HepG2 (cell line): Measurements from ENCODE around the gene CHST6. TPM values are rescaled to one million over a fixed set of nuclear protein-coding genes. Genes with fewer than 3 reads are reported as not detected.
"Not testable (repeated sequence)": the region's sequence is repeated elsewhere in the genome, so short reads cannot be mapped to it uniquely, and the experiment has no call there.

Experiments used
- ATAC-seq: fragments of 200-7000 bp; cut with Tn5 transposase; 3 replicates; pipeline ENCODE4 v1.9.1; 2020; ENCODE audit warnings: mild to moderate bottlenecking, moderate library complexity
- BruUV-seq: library from RNA; stranded (reverse); fragments of 400-500 nt; replicated peaks from 2 replicates; lab custom pipeline; 2021; lab: Mats Ljungman, UMichigan
- CTCF ChIA-PET: fragments of 300-600 bp; formaldehyde crosslinking; extraction: SDS; loops from one replicate; lab custom pipeline; 2021; ENCODE audit warnings: low total read pairs, inconsistent platforms, low intra/inter-chr PET ratio; lab: Yijun Ruan, JAX
- POLR2A ChIA-PET: fragments of 350-600 bp; sonication (Branson Sonifier 250); formaldehyde crosslinking; loops from one replicate; lab custom pipeline; 2020; ENCODE audit warnings: antibody characterized with exemption, inconsistent platforms; lab: Yijun Ruan, JAX
- DNase-seq: peaks from one replicate; pipeline ENCODE4 v3.0.0-alpha.2; 2015; ENCODE audit warnings: low spot score
- FAIRE-seq: peaks from 3 replicates; lab custom pipeline; 2011; peaks lifted over from hg19 to GRCh38; lab: Jason Lieb, UNC
- H2AFZ ChIP-seq: one replicate; pipeline ENCODE4 v1.6.1; 2011; ENCODE audit warnings: low read length, inconsistent platforms
- H3K27ac ChIP-seq: fragments of 300-600 bp; 3 replicates; pipeline ENCODE4 v1.8.0; 2011; ENCODE audit warnings: mixed run types, mild to moderate bottlenecking, mixed read lengths, low read length, inconsistent platforms; ENCODE audit not compliant: insufficient read depth; ENCODE audit errors: extremely low read length
- H3K27me3 ChIP-seq, 2 experiments: fragments of 200-600 bp in 1 of 2; 2 replicates in 1 of 2; 3 replicates in 1 of 2; pipeline versions ENCODE4 v1.6.0 to v1.8.0; 2011; ENCODE audit warnings: low read length in 2 of 2, mild to moderate bottlenecking in 2 of 2, moderate library complexity in 2 of 2, inconsistent platforms in 1 of 2; ENCODE audit not compliant: insufficient read depth in 2 of 2, control insufficient read depth in 1 of 2
- H3K36me3 ChIP-seq, 2 experiments: fragments of 200-600 bp in 1 of 2; replicated peaks in 1 of 2; 2 replicates in 1 of 2; 3 replicates in 1 of 2; pipeline versions ENCODE4 v1.5.1 to v1.8.0; 2011; ENCODE audit warnings: low read length in 2 of 2, inconsistent platforms in 1 of 2; ENCODE audit not compliant: insufficient read depth in 2 of 2, control insufficient read depth in 1 of 2
- H3K4me1 ChIP-seq: 2 replicates; pipeline ENCODE4 v1.5.1; 2012; ENCODE audit warnings: low read length, inconsistent platforms; ENCODE audit not compliant: insufficient read depth
- H3K4me2 ChIP-seq: 2 replicates; pipeline ENCODE4 v1.6.0; 2011; ENCODE audit warnings: low read depth, low read length, inconsistent platforms
- H3K4me3 ChIP-seq, 3 experiments: fragments of 200-600 bp in 1 of 3; sonication (generic), shearing (Covaris generic) in 1 of 3; replicated peaks in 1 of 3; 2 replicates each; pipeline ENCODE4 v1.5.1; 2011 to 2016; ENCODE audit warnings: low read length in 3 of 3, inconsistent platforms in 2 of 3, low read depth in 2 of 3, mild to moderate bottlenecking in 2 of 3, control low read depth in 1 of 3, mixed read lengths in 1 of 3; ENCODE audit not compliant: insufficient read depth in 1 of 3
- H3K79me2 ChIP-seq: one replicate; pipeline ENCODE4 v1.6.1; 2011; ENCODE audit warnings: low read length, inconsistent platforms; ENCODE audit not compliant: insufficient read depth
- H3K9ac ChIP-seq: 2 replicates; pipeline ENCODE4 v1.6.0; 2011; ENCODE audit warnings: mild to moderate bottlenecking, low read depth, low read length, inconsistent platforms; ENCODE audit not compliant: insufficient read depth
- H3K9me3 ChIP-seq: 2 replicates; pipeline ENCODE4 v1.5.1; 2012; ENCODE audit warnings: mild to moderate bottlenecking, low read length
- H4K20me1 ChIP-seq: 2 replicates; pipeline ENCODE4 v1.6.0; 2011; ENCODE audit warnings: inconsistent platforms, mild to moderate bottlenecking, low read length, moderate library complexity; ENCODE audit not compliant: insufficient read depth
- ELK4 ChIP-seq: sonication (generic); formaldehyde crosslinking; IDR thresholded peaks from 2 replicates; pipeline ENCODE4 v1.9.0; 2021; ENCODE audit warnings: missing genetic modification reagents, borderline replicate concordance
- PLSCR1 ChIP-seq: sonication (generic); formaldehyde crosslinking; IDR thresholded peaks from 2 replicates; pipeline ENCODE4 v1.5.0; 2020; ENCODE audit warnings: missing genetic modification reagents, mild to moderate bottlenecking, borderline replicate concordance
- REPIN1 ChIP-seq: sonication (generic); formaldehyde crosslinking; IDR thresholded peaks from 2 replicates; pipeline ENCODE4 v1.8.0; 2022; ENCODE audit warnings: missing genetic modification reagents, low read depth, mild to moderate bottlenecking, borderline replicate concordance
- RXRA ChIP-seq: sonication (generic); formaldehyde crosslinking; IDR thresholded peaks from 2 replicates; pipeline ENCODE4 v1.5.1; 2020; ENCODE audit warnings: missing genetic modification reagents
- ZNF260 ChIP-seq: sonication (generic); formaldehyde crosslinking; IDR thresholded peaks from 2 replicates; pipeline ENCODE4 v1.4.0; 2020; ENCODE audit warnings: missing genetic modification reagents, low read depth, mild to moderate bottlenecking, borderline replicate concordance
- ZNF589 ChIP-seq: sonication (generic); formaldehyde crosslinking; conservative IDR thresholded peaks from 2 replicates; pipeline ENCODE4 v1.8.0; 2022; ENCODE audit warnings: mild to moderate bottlenecking, moderate library complexity, missing genetic modification reagents
- WGBS: methylation state at CpG from one replicate; pipeline ENCODE4 v1.1.6; 2017; ENCODE audit warnings: low lambda C conversion rate; 5-methylcytosine and 5-hydroxymethylcytosine counted together
- in situ Hi-C: cut with HindIII; loops from 2 replicates; pipeline ENCODE4 v1.10.0; 2017; ENCODE audit warnings: low pct_unique_long_range_greater_than_20kb; ENCODE audit not compliant: extremely low pct_ligation_motif_present
- intact Hi-C: fragments of 100-400 bp; cut with micrococcal nuclease; formaldehyde crosslinking; loops from one replicate; pipeline ENCODE4 v1.10.0; 2022; ENCODE audit not compliant: unreplicated experiment
- polyA plus RNA-seq, 8 experiments: library from polyadenylated mRNA; depleted of rRNA in 3 of 8; stranded (reverse) in 7 of 8; unstranded in 1 of 8; fragments of >200 nt; fragmentation: Illumina TruSeq in 4 of 8; extraction: Trizol in 4 of 8; gene quantifications; 2 replicates each; pipeline versions ENCODE4 v1.2.1 to v1.2.3, GENCODE V29; 2011 to 2016; ENCODE audit warnings: low read depth in 4 of 8, missing spikeins in 1 of 8, mixed read lengths in 1 of 8; ENCODE audit not compliant: insufficient read depth in 1 of 8
- total RNA-seq, 5 experiments: library from RNA; depleted of rRNA; stranded (reverse); fragments of >200 nt; fragmentation: Illumina TruSeq; extraction: Trizol; gene quantifications; 2 replicates each; pipeline ENCODE4 v1.2.3, GENCODE V29; 2016; ENCODE audit warnings: low read depth in 1 of 5

Gene CHST6
- total and polyA plus RNA-seq, 2 of the 13 experiments (the other 11 are each of a cell fraction or from before 2014, with no cell fraction given), result 0.18 to 0.91 TPM

DNA sequence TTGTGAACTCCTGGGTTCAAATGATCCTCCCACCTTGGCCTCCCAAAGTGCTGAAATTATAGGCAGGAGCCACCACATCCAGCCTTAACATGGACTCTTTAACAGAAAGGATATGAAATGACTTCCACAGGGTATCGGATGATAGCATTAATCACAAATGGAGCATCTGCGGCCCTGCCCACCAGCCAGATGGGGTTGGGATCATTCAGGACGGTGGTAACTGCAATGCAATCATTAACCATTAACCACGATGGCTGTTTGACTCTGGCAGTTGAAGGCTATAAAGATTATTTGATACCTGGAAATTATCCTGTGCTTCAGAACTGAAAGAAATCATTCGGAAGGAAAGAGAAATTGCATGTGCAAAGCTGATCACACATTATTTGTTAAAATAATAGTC, 46.0 kb upstream of the CHST6 start:
- 61% methylated on average over 5 of the region's 5 CpGs for WGBS
- no peak for ATAC-seq
- no peak for DNase-seq
- ChIA-PET CTCF (no interaction called here), POLR2A (no interaction called here)
- no peak overlapping the region for H2AFZ ChIP-seq
- H3K9ac ChIP-seq, result no peak overlapping the region
- no peak overlapping the region for H3K4me3 ChIP-seq
- intact Hi-C loops, result no loop called here
- no peak overlapping the region for H3K27ac ChIP-seq
- no TSS peak for BruUV-seq
- no peaks in the 10 kb centered on the region for H3K79me2 ChIP-seq
- H3K4me2 ChIP-seq, result no peak overlapping the region
- in situ Hi-C loops, result no loop called here
- no peak for TF ChIP-seq RXRA (CRISPR knock-in tag)
- TF ChIP-seq ELK4 (CRISPR knock-in tag), result no peak
- TF ChIP-seq ZNF589 (CRISPR knock-in tag), result no peak
- no peak for TF ChIP-seq ZNF260 (CRISPR knock-in tag)
- TF ChIP-seq REPIN1 (CRISPR knock-in tag), result no peak
- no peak for TF ChIP-seq PLSCR1 (CRISPR knock-in tag)
- no peaks in the 10 kb centered on the region for H3K27me3 ChIP-seq
- FAIRE-seq, result no peak
- H3K9me3 ChIP-seq, result no peaks in the 10 kb centered on the region
- no peaks in the 10 kb centered on the region for H4K20me1 ChIP-seq
- H3K4me1 ChIP-seq, result no peaks in the 10 kb centered on the region
- H3K36me3 ChIP-seq, result no peaks in the 10 kb centered on the region

DNA sequence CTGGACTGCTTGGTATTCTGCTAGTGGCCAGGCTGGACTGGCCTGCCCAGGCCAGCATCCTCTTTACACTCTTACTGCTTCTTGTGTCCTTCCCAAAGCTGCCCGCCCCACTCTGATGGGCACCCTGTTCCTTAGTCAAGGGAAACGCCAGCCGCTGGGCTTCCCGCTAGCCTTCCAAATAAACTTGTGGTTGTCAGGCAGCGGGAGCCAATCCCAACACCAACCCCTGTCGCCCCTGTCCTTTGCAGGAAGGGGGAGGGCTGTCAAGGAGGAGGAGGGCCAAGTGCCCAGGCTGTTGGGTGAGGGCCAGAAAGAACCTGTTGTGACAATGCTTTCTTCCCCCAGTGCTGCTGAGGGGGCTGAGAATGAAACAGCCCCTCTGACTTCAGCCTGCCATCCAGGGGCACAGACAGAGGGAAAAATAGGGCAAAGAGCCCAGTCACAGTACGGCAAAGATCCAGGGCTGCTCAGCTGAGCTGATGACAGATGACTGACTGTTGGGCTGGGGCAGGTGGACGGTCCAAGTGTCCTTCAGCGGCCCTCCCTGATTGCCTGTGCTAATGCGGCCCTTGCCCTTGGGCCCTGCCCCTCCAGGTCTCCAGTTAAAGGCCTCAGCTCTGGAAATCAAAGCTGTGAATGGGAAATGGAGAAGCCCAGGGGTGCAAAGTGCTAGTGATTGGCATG, 43.8 kb upstream of the CHST6 start:
- H4K20me1 ChIP-seq, H3K9me3 ChIP-seq, H3K9ac ChIP-seq, H3K4me3 ChIP-seq, H3K27ac ChIP-seq, DNase-seq, in situ Hi-C loops, POLR2A ChIA-PET, H3K4me1 ChIP-seq, H3K36me3 ChIP-seq, BruUV-seq, H3K27me3 ChIP-seq, H3K4me2 ChIP-seq, FAIRE-seq, intact Hi-C loops, CTCF ChIA-PET, H2AFZ ChIP-seq, H3K79me2 ChIP-seq: not testable (repeated sequence)
- ATAC-seq, result peak; percentile 64
- WGBS, result 68% methylated on average over 8 of the region's 10 CpGs
